OCI-LY7 (cell line): ENCODE results near the gene FHL3. TPM values are rescaled to one million over a fixed set of nuclear protein-coding genes. Genes with fewer than 3 reads are reported as not detected.
A peak's percentile ranks its signal among the peaks of the same experiment; 100 is the strongest.

Source experiments
- BruUV-seq: library from RNA; stranded (reverse); fragments of 400-500 nt; replicated peaks from 2 replicates; lab custom pipeline; 2021; lab: Mats Ljungman, UMichigan
- CTCF ChIA-PET: fragments of 300-600 bp; sonication (Branson Sonifier 250); formaldehyde crosslinking; loops from one replicate; lab custom pipeline; 2022; ENCODE audit warnings: antibody characterized with exemption; ENCODE audit not compliant: unreplicated experiment; lab: Charles Lee
- POLR2A ChIA-PET: fragments of 300-600 bp; sonication (Branson Sonifier 250); formaldehyde crosslinking; loops from one replicate; lab custom pipeline; 2022; ENCODE audit warnings: antibody characterized with exemption; lab: Charles Lee
- DNase-seq: peaks from one replicate; pipeline ENCODE4 v3.0.0-alpha.2; 2015; ENCODE audit warnings: low spot score
- H2AFZ ChIP-seq: fragments of 200-600 bp; sonication (generic), shearing (Covaris generic); 2 replicates; pipeline ENCODE4 v1.6.1; 2014; ENCODE audit warnings: mild to moderate bottlenecking, antibody characterized with exemption, low read length, moderate library complexity
- H3K27ac ChIP-seq: fragments of 200-600 bp; sonication (generic); 2 replicates; pipeline ENCODE4 v1.5.1; 2014; ENCODE audit warnings: mixed run types, low read depth, mild to moderate bottlenecking, moderate library complexity, low read length, inconsistent platforms; ENCODE audit not compliant: poor library complexity, severe bottlenecking
- H3K36me3 ChIP-seq: fragments of 200-600 bp; sonication (generic); 2 replicates; pipeline ENCODE4 v1.6.1; 2014; ENCODE audit warnings: mild to moderate bottlenecking, antibody characterized with exemption, low read length, moderate library complexity, mixed read lengths; ENCODE audit not compliant: insufficient read depth
- H3K4me1 ChIP-seq: fragments of 200-600 bp; sonication (generic); 2 replicates; pipeline ENCODE4 v1.5.1; 2014; ENCODE audit warnings: mild to moderate bottlenecking, low read length; ENCODE audit not compliant: insufficient read depth, poor library complexity, severe bottlenecking
- H3K4me2 ChIP-seq: fragments of 200-600 bp; sonication (generic); 2 replicates; pipeline ENCODE4 v1.6.1; 2014; ENCODE audit warnings: mild to moderate bottlenecking, low read length
- H3K4me3 ChIP-seq: fragments of 200-600 bp; sonication (generic); 2 replicates; pipeline ENCODE4 v1.5.1; 2014; ENCODE audit warnings: mild to moderate bottlenecking, low read depth, low read length; ENCODE audit not compliant: poor library complexity, severe bottlenecking
- H3K79me2 ChIP-seq: fragments of 200-600 bp; sonication (generic); 2 replicates; pipeline ENCODE4 v1.6.1; 2016; ENCODE audit warnings: low read depth, mild to moderate bottlenecking, low read length, moderate library complexity, mixed read lengths; ENCODE audit not compliant: insufficient read depth
- H3K9me2 ChIP-seq: fragments of 200-600 bp; sonication (generic); 2 replicates; pipeline ENCODE4 v1.6.1; 2016; ENCODE audit warnings: mild to moderate bottlenecking, low read length, mixed read lengths; ENCODE audit not compliant: insufficient read depth
- H3K9me3 ChIP-seq: fragments of 200-600 bp; sonication (generic); 2 replicates; pipeline ENCODE4 v1.6.1; 2014; ENCODE audit warnings: mild to moderate bottlenecking, mixed run types, low read length, mixed read lengths
- H4K20me1 ChIP-seq: fragments of 200-600 bp; sonication (generic); 2 replicates; pipeline ENCODE4 v1.6.1; 2014; ENCODE audit warnings: mild to moderate bottlenecking, antibody characterized with exemption, low read length, moderate library complexity, mixed read lengths; ENCODE audit not compliant: insufficient read depth
- CTCF ChIP-seq: fragments of 200-600 bp; sonication (generic); conservative IDR thresholded peaks from 2 replicates; pipeline ENCODE4 v1.5.1; 2014; ENCODE audit warnings: mild to moderate bottlenecking, antibody characterized with exemption, low read length, moderate library complexity, mixed read lengths
- EZH2phosphoT487 ChIP-seq: fragments of 200-600 bp; sonication (generic); IDR thresholded peaks from 2 replicates; pipeline ENCODE4 v1.6.1; 2018; ENCODE audit warnings: low read depth, borderline replicate concordance, mild to moderate bottlenecking, mixed run types, antibody characterized with exemption, low read length, moderate library complexity, mixed read lengths
- intact Hi-C: fragments of 100-400 bp; cut with micrococcal nuclease; formaldehyde crosslinking; loops from one replicate; pipeline ENCODE4 v1.10.0; 2022; ENCODE audit not compliant: unreplicated experiment
- total RNA-seq, 2 experiments: library from RNA; depleted of rRNA in 1 of 2; stranded (reverse); fragments of >200 nt in 1 of 2; shearing (Covaris generic) in 1 of 2; gene quantifications; 2 replicates each; pipeline ENCODE4 v1.2.3, GENCODE V29; 2014 to 2022

Gene FHL3
- total RNA-seq, 2 experiments from 2014 or later, result 0.63 to 1.8 TPM

GRCh38 chr1:37989361-37989930, 15.9 kb downstream of the FHL3 start:
- H3K9me2 ChIP-seq, result no peaks in the 10 kb centered on the region
- H3K4me1 ChIP-seq, result peaks cover 12% of the 10 kb centered on the region
- peaks cover 31% of the 10 kb centered on the region for H3K79me2 ChIP-seq
- no peak for TF ChIP-seq CTCF
- TF ChIP-seq EZH2phosphoT487, result no peak
- peak overlapping the region; percentile 56; the same call in 1 of the 2 replicates for H2AFZ ChIP-seq
- peak overlapping the region; percentile 100 for H3K4me3 ChIP-seq
- ChIA-PET POLR2A (interaction anchor here (0.6 to 1.7 kb wide), 2 partner anchors 22 to 67 kb away, joined by 3 to 7 read pairs; no protein-coding TSS in a partner anchor), CTCF (no interaction called here)
- peaks cover 41% of the 10 kb centered on the region for H3K36me3 ChIP-seq
- peak overlapping the region; percentile 71 for H3K27ac ChIP-seq
- peak; percentile 56 for DNase-seq
- H3K9me3 ChIP-seq, result no peaks in the 10 kb centered on the region
- BruUV-seq, result TSS peak; percentile 82
- intact Hi-C loops, result loop anchor here (2.0 to 10.0 kb wide), 2 partner anchors 67 to 295 kb away; partner anchors contain the start of gene CDCA8
- peaks cover 7% of the 10 kb centered on the region; the same call in 1 of the 2 replicates for H4K20me1 ChIP-seq
- H3K4me2 ChIP-seq, result peak overlapping the region; percentile 85

GRCh38 chr1:37987679-37988078, 17.6 kb downstream of the FHL3 start:
- no TSS peak for BruUV-seq
- H3K4me3 ChIP-seq, result peak overlapping the region; percentile 100
- H3K9me3 ChIP-seq, result no peaks in the 10 kb centered on the region
- no peak overlapping the region for H3K27ac ChIP-seq
- CTCF ChIA-PET, result no interaction called here
- no peak for TF ChIP-seq CTCF
- TF ChIP-seq EZH2phosphoT487, result no peak
- H3K9me2 ChIP-seq, result no peaks in the 10 kb centered on the region
- peaks cover 58% of the 10 kb centered on the region for H3K36me3 ChIP-seq
- peaks cover 12% of the 10 kb centered on the region for H3K4me1 ChIP-seq
- intact Hi-C loops, result loop anchor here (2.0 to 10.0 kb wide), 2 partner anchors 65 to 293 kb away; partner anchors contain the start of gene CDCA8
- POLR2A ChIA-PET, result no interaction called here
- H4K20me1 ChIP-seq, result peaks cover 7% of the 10 kb centered on the region; the same call in 1 of the 2 replicates
- no peak overlapping the region for H2AFZ ChIP-seq
- DNase-seq, result no peak
- peaks cover 31% of the 10 kb centered on the region for H3K79me2 ChIP-seq
- peak overlapping the region; percentile 85 for H3K4me2 ChIP-seq

GRCh38 chr1:37983546-37983945, 21.8 kb downstream of the FHL3 start:
- DNase-seq, result no peak
- H3K4me3 ChIP-seq, result no peak overlapping the region
- no peak overlapping the region for H3K27ac ChIP-seq
- H2AFZ ChIP-seq, result no peak overlapping the region
- BruUV-seq, result no TSS peak
- TF ChIP-seq CTCF (no peak), EZH2phosphoT487 (no peak)
- H3K4me2 ChIP-seq, result no peak overlapping the region
- intact Hi-C loops, result loop anchor here (10.0 kb wide), 1 partner anchor 289 kb away; the partner anchor contains the start of gene CDCA8
- no peaks in the 10 kb centered on the region for H3K9me2 ChIP-seq
- H3K4me1 ChIP-seq, result peaks cover 10% of the 10 kb centered on the region
- H4K20me1 ChIP-seq, result peaks cover 6% of the 10 kb centered on the region
- peaks cover 99% of the 10 kb centered on the region for H3K36me3 ChIP-seq
- peaks cover 18% of the 10 kb centered on the region for H3K79me2 ChIP-seq
- ChIA-PET POLR2A (interaction anchor here (0.9 kb wide), 1 partner anchor 28 kb away, joined by 3 read pairs; no protein-coding TSS in a partner anchor), CTCF (no interaction called here)
- no peaks in the 10 kb centered on the region for H3K9me3 ChIP-seq
